Activated CD4-positive, alpha-beta T cell treated with anti-CD3 and anti-CD28 coated beads, Interleukin-2, amount 50 U/mL, for 48 hours (primary cell): Measurements from ENCODE around the gene B9D1.

Experiments
- DNase-seq, 2 experiments: peaks; one replicate each; pipeline ENCODE4 v3.0.0-alpha.2; 2020

B9D1 gene, protein sequence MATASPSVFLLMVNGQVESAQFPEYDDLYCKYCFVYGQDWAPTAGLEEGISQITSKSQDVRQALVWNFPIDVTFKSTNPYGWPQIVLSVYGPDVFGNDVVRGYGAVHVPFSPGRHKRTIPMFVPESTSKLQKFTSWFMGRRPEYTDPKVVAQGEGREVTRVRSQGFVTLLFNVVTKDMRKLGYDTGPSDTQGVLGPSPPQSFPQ

DNA sequence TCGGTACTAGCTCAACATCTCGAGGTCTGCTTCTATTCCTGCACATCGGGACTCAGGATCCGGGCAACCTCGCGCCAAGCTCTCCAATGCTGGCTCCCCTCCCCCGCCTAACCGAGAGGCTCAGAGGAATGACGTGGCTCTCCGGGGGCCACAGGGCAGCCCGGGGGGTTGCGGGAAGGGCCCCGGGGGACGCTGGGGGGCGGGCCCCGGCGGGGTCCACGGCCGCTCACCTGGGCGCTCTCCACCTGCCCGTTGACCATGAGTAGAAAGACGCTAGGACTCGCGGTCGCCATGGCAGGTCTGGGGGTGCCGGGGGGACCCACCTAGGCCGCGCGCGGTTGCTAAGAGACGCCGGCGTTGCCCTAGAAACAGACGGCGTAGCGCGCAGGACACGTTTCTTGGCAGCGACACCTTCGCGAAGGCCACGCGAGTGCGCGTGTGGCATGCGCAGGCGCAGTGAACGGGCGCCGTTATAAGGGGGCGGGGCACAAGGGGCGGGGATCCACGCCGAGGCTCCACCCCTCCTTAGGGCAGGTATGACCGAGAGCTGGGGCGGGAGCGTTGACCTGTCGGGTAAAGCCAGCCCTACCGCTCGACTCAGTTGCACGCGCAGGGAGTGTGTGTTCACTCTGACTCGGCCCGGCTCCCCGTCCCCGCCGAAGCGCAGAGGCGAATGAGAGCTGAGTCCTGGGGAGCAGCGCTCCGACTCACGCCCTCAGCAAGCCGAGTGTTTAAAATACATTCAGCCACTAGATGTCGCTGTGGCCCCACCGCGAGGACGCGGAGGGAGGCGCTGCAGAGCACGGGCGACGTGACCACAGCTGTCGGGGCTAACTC lies at the start of gene B9D1:
B9D1 (minus strand) TSS at position 447 of the 837 bp plus-strand sequence; CDS start at position 293, 154 bp downstream.
- DNase-seq, result peak; percentile 90 to 92

DNA sequence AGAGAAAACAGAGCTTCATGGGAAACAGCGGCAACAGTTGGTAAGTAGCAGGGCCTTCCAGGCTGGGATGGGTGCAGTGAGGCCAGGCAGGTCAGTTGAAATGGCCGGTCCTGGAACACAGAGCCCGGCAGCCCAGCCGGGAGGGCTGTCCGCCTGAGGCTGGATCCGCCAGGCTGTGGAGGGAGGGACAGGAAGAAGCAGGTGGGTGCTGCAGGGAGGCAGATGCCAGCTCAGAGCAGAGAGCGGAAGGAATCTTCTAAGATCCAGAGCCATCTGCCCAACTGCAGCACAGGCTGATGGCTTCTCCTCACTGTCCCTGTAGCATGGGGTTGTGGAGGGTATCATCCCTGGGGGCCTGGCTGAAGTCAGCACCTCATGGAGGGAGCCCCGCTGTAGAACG lies 49.1 kb upstream of the B9D1 start:
- DNase-seq, result no peak

DNA sequence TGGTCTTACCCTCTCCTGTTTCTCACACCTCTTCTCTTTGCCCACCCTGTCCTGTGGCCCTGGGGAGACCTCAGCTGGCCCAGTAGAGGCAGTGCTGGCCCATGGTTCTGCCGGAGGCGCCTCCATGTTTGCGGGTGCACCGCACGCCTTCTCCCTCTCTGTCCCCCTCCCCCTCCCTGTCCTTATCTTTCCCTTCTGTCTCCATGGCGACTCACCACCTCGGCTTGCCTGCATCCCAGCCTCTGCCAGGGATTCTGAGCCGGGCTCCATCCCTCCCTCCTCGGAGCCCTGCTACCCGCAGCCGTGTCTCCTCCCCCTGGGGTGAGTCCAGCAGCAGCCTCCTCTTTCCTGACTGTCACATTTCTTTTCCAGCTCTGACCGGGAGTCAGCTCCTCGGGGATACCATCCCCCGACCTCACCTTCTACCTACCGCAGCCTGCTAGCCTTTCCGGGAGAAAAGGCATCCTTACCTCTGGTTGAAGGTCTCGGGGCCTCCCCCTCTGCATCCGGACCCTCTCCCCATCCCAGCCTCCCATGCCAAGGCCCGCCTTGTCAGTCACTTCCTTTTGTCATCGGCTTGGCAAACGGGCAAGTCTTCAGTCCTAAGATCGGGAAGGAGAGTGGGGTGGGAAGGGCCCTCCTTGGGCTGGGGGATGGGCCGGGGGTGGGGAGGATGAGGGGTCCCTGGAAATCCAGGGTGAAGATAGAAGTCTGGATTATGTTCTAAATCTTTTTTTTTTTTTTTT lies 48.5 kb upstream of the B9D1 start, which contains the start of gene RNF112:
RNF112 (plus strand) TSS at position 358 of the 746 bp plus-strand sequence; CDS start at position 535, 177 bp downstream.
- no peak for DNase-seq

DNA sequence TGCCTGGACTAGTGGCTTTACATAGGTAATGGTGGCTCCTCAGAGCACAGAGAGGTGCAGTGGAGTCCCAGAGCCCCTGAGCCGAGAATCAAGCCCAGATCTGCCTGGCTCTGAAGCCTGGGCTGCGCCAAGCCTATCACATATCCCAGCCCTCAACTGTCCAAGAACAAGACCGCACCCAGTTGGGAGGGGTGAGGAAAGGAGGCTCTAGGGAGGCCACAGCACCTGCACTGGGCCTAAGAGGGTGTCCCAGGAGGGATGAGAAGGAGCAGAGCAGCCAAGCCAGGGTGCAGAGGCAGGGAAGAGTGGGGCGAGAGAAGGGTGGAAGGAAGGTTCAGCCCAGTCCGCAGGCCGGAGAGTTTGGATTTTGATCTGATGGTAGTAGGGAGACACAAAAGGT lies 47.6 kb upstream of the B9D1 start:
- no peak for DNase-seq

DNA sequence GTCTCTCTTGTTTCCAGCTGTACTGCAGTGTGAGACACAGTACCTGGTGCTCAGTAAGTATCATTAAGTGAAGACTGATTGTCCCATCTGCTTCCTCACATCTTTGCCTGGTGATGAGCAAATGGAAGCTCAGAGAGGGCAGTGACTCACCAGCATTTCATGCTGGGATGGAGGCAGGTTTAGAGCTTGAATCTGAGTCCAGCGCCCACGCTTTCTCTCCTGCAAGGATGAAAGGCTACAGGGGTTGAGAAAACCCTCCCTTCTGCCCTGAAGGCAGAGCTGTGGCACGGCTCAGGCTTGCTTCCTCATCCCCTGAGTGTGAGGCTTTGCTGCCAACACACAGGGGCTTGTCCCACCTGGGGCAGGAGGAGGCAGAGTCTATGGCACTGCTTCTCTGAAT lies 47.0 kb upstream of the B9D1 start:
- peak in 1 of 2 experiments; percentile 23 for DNase-seq

DNA sequence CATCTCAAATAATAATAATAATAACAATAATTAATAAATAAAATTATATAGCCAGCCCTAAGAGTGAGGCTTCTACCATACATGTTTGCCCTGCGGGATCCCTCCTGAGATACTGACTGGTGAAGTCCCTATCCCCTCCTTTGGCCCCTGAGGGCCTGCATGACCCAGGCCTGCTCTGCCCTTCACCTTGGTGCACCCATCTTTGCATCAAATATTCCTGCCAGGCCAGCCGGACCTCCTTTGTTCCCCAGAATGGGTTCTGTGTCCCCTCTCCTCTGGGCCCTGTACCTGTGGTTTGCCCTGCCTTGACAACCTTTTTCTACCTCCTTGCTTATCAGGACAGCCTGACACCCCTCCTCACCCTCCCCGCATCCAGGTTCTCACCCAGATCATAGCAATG lies 46.5 kb upstream of the B9D1 start:
- no peak for DNase-seq

DNA sequence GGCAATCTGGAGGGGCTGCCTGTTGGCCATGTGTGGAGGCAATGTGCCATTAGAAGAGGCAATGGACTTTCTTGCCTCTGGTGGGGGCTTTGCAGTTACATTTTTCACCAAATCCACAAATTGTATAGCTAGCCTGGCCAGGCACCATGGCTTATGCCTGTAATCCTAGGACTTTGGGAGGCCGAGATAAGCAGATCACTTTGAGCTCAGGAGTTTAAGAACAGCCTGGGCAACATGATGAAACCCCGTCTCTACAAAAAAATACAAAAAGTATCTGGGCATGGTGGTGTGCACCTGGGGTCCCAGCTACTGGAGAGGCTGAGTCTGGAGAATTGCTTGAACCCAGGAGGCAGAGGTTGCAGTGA lies 45.8 kb upstream of the B9D1 start:
- no peak for DNase-seq

DNA sequence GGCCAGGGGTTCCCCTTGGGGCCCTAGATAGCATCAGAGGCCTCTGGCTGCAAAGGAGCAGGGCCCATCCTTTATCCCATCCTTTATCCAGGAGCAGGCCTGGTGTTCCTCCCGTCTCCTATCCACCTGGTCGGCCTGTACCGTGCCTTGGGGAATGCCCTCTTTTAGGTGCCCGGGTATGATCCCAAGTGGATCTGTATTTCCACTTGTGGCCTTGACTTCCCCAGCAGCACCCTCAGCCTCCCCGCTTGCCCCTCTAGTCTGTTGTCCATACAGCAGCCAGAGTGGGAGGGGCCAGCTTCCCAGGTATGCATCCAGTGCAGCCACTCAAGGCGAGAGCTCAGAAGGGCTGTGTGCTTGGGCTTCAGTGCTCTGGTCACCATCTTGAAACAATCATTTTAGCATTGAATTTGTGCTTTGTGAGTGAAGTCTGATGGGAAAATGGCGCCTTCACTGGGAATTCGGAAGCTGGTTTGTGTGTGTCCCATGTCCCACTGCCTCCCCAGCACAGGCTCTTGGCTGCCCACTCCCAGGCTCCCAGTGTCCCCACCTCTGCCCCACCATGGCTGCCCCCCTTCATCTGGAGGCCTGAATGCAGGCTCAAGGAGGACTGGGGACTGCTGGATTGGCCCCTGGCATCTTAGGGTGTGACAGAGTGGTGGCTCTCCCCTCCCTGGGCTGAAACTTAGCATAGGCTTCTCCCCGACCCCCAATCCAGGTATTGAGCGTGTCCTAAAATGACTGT lies 45.2 kb upstream of the B9D1 start:
- DNase-seq, result no peak

DNA sequence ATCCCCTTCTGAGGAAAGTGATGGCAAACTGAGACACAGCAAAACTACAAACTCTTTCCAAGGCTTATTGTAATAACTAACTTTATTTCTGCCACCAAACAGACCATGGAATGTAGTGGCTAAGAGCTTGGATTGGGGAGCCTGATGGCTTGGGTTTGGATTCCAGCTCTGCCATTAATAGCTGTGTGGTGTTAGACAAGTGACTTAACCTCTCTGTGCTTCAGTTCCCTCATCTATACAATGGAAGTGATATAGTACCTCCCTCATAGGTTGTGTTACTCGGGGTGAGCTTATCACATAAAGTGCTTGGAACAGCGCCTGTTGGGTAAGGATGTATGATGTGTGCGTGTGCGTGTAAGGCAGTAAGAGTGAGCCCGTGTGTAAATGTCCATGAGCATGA lies 42.6 kb upstream of the B9D1 start:
- no peak for DNase-seq

DNA sequence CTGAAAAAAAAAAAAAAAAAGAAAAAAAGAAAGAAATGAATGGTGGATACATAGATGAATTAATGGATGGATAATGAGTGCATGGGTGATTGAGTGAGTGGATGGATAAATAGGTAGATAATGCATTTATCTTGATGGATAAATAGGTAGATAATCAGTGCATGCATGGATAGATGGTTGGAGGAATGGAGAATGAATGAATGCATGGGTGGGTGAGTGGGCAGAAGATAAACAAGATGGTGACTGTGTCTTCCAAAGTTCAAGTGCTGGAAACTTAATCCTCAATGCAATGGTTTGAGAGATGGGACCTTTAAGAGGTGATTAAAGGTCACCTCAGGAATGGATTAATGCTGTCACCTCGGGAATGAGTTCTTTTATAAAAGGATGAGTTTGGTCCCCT lies 41.7 kb upstream of the B9D1 start:
- DNase-seq, result no peak

DNA sequence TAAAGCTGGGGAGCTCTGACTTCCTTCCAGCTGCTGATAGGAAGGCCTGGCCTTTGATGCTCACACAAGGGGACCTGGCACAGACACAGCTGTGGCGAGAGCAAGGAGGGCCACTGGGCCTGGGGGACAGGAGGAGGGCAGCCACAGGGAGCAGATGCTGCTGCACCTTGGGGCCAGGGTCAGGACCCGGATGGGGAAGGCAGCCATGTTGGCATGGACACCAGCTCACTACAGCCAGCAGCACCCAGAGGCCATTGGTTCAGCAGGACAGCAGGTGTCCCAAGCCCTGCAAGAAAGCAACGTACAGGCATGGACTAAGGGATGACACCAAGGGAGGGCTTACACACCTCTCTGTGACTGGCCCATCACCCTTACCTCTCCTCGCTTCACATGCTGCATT lies 40.5 kb upstream of the B9D1 start:
- no peak for DNase-seq

DNA sequence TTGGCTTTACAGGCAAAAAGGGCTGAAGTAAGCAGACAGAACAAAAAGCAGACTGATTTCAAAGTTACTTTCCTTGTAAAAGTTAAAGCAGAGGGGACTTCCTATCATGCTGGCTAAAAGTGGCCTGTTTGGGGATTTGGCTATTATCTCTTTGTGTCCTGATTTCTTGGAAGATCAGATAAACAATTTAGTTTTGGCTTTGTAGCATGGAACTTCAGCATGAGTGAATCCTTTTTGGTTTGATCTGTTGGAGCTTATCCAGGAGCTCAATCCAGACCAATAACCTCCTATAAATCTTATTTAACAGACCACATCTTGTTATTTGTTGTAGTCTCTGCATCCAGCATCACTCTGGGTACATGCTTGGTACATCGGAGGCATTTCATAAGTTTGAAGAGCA lies 39.6 kb upstream of the B9D1 start:
- no peak for DNase-seq

DNA sequence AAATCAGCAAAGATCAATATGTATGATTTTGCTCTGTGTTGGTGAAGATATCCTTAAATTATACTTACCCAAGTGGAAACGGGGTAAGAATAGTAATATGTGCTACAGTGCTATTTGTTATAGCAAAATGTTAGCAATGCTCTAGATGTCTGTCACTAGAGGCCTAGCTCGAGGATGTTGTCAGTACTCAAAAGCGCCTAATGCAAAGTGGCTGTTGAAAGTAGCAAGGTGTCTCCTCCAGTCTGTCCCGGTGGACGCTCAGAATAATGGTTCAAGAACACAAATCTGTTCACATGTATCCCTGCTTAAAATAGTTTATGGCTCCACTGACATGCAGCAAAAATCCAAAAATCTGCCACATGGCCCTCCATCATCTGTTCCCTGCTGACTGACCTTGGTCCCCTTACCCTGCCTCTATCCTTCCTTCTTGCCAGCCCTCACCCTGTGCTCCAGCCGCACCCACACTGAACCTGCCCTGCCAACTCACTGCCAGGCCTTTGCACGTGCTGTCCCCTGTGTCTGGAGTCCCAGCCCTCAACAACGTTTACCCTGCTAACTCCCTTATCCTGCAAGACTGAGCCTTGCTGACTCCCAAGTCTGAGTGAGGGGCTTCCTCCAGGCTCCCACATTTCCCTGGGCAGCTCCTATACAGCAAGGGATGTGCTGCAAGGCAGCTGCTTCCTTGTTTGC lies 38.9 kb upstream of the B9D1 start:
- no peak for DNase-seq

DNA sequence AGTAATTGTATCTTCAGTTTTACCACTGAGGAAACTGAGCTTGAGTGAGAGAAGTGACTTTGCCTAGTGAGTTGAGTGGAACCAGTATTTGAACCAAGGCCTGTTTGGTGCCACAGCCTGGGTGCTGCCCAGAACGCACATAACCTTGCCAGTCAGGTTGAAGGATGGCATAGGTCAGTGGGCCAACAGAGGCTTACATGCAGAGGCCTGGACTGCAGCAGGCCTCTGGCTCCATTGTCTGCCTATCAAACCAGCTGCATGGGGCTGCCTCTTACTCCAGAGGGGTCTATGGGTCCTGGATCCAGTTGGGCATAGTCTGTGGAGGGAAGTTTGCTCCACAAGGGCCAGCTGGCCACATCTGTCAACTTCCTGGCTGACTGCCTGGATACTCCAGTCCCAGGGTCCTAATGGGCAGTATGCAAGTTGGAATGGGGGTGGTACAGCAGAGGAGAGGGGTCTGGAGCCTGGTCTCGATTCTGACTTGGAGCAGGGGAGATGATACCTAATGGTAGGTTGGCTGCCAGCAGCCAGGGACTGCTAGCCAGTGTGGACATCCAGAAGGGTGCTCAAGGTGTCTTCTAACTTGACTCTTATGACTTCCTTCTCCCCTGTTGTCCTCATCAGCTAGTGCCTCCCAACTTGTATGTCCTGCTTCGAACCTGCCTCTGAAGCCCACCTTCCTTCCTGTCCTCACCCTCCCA lies 37.4 kb upstream of the B9D1 start:
- no peak for DNase-seq

DNA sequence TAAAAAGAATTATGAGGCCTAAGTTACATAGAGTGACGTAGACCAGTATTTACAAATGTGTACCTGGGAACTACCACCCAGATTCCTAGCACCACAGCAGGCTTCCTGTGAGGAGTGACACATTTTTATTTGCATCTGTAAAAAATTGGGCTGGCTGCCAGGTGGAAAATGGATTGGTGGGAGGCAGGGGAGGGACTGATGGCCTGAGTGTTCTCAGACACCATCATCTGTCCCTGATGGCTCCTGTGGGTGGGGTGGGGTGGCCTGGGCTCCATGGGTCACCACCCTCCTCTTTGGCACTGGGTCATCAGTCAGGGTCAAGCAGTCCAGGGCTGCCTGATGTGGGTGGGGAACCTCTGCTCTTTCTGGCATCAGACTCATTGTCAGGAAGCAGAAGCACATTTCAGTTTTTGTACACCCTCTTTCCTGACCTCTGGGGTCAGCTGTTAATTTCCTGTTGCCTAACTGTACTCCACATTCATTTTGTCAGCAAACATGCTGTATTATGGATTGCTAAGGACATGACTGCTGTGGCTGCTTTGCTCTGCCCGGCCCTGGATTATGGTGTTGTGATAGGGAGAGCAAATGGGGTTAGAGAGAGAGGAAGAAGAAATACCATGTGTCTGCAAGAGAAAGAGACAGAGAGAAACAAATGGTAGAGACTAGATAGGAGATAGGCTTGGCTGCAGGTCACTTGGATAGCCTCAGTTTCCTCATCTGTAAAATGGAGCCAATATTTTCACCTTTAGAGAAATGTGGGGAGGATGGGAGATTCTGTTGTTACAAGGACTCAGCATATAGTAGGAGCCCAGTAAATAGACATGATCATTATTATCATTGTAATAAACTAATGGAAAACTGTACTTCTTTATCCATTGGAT lies 36.0 kb upstream of the B9D1 start:
- DNase-seq, result no peak

DNA sequence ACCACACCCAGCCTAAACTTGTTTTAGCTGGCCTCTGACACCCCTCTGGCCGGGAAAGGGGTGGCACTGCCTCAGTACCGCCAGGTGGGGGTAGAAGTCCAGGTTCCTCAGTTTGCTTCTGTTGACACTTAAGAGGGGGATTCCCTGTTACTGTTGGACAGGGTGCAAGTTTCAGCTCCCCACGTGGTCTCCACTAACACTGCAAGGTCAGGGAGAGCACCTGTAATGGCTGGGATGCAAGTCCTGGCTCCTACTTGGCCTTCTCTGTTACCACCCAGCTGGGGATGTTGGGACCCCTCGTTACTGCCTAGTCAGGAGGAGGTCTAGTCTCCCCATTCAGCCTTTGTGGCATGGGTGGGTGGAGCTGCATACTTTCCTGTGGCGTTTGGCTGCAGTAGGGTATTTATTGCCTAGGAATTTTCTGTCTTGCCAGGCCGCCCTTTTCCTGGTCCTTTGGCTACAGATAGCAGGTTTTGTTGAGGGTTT lies 35.1 kb upstream of the B9D1 start:
- no peak for DNase-seq

DNA sequence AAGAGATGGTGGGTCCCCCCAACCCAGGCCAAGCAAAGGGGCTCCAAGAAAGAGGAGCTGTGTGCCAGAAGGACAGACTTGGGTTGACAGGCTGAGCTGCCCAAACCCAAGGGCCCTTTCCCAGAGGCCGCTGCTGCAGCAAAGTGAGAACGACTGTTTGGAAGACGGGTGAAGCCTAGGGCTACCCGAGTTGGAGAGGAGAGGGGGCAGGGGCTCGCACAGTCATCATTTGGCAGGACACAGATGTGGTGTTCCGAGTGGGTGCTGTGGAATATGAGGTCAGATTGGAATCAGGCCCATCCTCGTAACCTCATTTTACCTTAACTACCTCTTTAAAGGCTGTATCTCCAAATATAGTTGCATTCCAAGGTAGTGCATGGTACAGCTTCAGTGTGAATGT lies 29.8 kb upstream of the B9D1 start:
- no peak for DNase-seq

DNA sequence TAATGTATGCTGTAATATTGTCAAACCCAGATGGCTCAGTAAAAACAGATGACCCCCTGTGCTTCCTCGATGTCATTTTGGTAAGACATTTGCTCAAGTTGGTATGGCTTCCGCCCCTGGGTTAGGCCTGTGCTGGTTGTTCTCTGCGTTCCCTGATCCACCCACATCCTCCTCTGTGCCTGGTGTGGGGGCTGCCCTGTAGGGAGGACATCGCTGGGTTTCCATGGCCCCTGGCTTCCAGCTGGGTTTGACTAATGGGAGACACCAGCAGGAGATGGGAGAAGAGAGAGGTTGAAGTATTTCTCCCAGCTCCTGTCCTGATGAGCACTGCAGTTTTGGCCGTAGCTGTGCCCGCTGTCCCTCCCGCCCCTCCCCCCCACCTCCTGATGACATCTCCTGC lies 28.9 kb upstream of the B9D1 start:
- no peak for DNase-seq

DNA sequence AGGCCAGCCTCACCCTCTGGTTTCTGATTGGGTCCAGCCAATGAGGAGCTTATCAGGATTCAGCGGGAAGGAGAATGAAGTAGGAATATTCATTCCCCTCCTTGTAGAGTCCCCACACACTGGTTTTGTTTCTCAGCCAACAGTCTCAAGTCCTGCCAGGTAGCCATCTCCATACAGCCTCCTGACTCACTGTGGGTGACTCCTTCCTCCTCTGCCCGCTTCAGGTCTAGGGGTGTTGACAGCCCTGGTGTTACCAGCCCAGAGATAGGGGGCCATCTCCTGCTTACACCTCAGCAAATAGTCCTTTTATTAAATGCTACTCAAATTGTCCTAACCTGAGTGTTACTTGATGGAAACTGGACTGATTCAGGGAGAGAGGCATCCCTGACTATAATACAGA lies 28.4 kb upstream of the B9D1 start:
- DNase-seq, result no peak
